ENCODE data around the gene WNT8B.

WNT8B gene

DNA sequence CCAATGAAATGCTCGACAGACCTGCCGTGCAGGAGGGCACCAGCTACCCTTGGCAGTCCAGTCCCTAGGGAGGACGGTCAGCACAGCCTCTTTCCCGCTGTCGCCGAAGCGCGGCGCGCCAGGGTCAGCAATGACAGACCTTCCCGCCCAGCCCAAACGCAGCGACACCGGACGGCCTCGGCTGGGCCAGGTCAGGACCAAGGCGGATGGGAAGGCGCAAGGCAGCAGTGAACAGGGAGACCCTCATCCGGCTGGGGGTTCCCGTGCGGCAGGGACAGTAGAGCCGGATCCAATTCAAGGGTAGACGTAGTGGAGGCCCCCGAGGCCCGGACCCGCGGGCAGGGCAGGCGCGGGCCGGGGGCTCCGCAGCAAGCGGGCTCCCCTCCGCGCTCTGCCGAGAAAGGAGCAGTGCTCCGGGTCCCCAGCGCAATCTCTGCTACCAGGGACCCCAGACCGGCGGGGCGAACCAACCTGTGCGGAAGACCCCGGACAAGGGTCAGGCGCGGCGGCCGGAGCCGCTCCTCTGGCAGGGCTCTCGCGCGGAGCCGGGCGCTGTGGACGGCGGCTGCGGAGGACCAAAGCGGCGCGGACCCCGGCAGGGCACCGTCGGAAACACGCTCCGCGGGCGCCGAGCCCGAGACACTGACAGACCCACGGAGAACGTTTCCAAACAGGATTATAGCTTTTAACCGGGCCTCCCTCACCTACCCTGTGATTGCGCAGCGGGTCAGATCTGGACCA, 56.7 kb downstream of the WNT8B start, which contains the start of gene SEC31B:
Gene SEC31B (minus strand): TSS at position 551 of the 741 bp plus-strand sequence. CDS start 2,909 bp downstream, outside the sequence.
- DNase-seq (ENCODE audit: low spot score): no peak

DNA sequence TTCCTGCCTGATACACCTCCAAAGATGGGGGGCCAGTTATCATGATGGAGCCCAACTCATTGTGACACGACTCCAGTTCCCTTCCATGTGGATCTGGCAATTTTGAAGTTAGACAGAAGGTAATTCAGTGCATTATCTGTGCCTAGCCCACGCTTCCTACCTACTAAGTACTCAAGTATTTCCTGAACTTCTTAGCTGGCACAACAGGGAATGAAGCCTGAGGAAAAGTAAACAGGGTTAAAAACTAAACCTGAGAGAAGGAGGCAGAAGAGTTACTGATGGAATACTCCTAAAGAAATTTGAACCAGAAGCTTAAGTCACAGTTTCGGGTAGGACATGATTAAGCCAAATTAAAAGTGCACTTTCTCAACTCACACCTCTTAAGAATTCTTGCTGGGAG, 58.0 kb downstream of the WNT8B start:
- no peak for DNase-seq (ENCODE audit: low spot score)

- DNase-seq (ENCODE audit: low spot score): no peak
These were observed 59.4 kb downstream of the WNT8B start for GRCh38 chr10:100522107-100522801.

- DNase-seq (ENCODE audit: low spot score): no peak
These were observed 60.1 kb downstream of the WNT8B start for GRCh38 chr10:100522945-100523344.

DNA sequence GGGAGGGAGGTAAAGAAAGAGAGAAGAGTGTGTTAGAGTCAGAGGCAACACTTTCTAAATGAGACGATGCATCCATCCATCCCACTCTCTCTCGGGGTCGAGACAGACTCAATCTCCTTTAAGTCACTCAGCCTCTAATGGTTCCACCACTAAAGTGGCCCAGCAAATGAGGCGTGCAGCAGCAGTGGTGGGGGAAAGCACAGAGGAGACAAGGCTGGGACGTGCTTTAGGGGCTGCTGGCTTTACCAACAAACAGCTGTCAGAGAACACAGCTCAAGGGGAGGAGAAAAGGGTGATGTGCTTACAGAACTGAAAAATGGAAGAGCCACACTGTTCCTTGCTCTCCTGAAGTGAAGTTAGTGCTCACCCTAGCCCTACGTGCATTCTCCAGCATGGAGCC, 61.4 kb downstream of the WNT8B start:
- no peak for DNase-seq (ENCODE audit: low spot score)

DNA sequence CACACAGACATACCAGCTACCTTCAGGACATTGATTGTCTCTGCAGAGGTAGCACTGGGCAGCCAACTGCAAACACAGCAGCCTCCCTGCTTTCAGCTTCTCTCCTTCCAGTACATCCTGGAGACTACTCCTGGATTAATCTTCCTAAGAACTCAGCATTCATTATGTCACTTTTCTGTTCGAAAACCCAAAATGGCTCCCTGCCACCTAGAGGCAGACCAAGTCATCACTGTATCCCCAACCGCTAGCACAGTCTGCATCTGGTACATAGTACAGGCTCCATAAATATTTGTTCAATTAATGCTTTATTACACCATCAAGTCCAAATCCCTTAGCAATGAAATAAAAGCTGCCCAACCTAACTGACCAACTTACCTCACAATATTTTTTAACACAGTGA, 61.8 kb downstream of the WNT8B start:
- no peak for DNase-seq (ENCODE audit: low spot score)

- DNase-seq (ENCODE audit: low spot score): no peak
These were observed 65.5 kb downstream of the WNT8B start for GRCh38 chr10:100528123-100528886.

- no peak for DNase-seq (ENCODE audit: low spot score)
These were observed 66.2 kb downstream of the WNT8B start for GRCh38 chr10:100528921-100529474.

- peak; percentile 91 for DNase-seq (ENCODE audit: low spot score)
These were observed 66.9 kb downstream of the WNT8B start, which contains the start of gene NDUFB8 for GRCh38 chr10:100529475-100530298. TSS of gene NDUFB8 (minus strand) at chr10:100529871. CDS start at chr10:100529851, 20 bp downstream.

DNA sequence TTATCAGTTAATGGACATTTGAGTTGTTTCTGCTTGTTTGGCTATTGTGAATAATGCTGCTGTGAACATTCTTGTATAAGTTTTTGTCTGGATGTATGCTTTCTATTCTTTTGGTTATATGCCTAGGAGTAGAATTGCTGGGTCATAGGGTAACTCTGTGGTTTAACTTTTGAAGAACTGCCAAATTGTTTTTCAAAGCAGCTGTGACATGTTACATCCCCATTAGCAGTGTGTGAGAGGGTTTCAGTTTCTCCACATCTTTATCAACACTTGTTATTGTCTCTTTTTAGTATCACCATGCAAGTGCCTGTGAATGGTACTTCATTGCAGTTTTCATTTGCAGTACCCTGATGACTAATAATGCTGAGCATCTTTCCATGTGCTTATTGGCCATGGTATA, 69.0 kb downstream of the WNT8B start:
- no peak for DNase-seq (ENCODE audit: low spot score)
